GM12801 (cell line): ENCODE results near the gene TGFBR3L.

Experiments used
- TF ChIP-seq, protein P1 (sequence below): IDR thresholded peaks from one replicate; pipeline ENCODE4 v1.5.1; 2011; ENCODE audit warnings: control low read depth; ENCODE audit not compliant: insufficient read length; ENCODE audit errors: extremely low read depth

TGFBR3L gene

DNA sequence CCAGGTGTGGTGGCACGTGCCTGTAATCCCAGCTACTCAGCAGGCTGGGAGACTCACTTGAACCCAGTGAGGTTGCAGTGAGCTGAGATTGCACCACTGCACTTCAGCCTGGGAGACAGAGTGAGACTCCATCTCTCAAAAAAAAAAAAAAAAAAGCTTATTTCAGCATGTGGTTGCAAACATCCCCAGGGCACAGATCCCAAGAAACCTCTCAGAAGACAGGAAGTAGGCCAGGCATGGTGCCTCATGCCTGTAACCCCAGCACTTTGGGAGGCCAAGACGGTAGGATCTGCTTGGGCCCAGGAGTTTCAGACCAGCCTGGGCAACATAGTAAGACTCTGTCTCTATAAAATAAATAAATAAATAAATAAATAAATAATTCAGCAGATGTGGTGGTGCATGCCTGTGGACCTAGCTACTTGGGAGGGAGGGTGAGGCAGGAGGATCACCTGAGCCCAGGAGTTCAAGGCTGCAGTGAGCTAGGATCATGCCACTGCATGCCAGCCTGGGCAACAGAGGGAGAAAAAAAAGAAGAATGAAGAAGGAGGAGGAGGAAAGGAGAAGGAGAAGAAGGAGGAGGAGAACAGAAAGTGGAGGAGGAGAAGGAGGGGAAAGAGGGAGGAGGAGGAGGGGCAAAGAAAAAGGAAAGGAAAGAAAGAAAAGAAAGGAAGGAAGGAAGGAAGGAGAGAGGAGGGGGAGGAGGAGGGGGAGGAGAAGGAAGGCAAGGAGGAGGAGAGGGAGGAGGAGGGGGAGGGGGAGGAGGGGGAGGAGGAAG lies 30.6 kb upstream of the TGFBR3L start:
- TF ChIP-seq, protein P1, sequence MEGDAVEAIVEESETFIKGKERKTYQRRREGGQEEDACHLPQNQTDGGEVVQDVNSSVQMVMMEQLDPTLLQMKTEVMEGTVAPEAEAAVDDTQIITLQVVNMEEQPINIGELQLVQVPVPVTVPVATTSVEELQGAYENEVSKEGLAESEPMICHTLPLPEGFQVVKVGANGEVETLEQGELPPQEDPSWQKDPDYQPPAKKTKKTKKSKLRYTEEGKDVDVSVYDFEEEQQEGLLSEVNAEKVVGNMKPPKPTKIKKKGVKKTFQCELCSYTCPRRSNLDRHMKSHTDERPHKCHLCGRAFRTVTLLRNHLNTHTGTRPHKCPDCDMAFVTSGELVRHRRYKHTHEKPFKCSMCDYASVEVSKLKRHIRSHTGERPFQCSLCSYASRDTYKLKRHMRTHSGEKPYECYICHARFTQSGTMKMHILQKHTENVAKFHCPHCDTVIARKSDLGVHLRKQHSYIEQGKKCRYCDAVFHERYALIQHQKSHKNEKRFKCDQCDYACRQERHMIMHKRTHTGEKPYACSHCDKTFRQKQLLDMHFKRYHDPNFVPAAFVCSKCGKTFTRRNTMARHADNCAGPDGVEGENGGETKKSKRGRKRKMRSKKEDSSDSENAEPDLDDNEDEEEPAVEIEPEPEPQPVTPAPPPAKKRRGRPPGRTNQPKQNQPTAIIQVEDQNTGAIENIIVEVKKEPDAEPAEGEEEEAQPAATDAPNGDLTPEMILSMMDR = no peak

- TF ChIP-seq, protein P1 = no peak
Measured at GRCh38 chr19:7885818-7886217, 28.8 kb upstream of the TGFBR3L start.

- TF ChIP-seq, protein P1 = no peak
Measured at GRCh38 chr19:7887408-7888144, 27.1 kb upstream of the TGFBR3L start.

DNA sequence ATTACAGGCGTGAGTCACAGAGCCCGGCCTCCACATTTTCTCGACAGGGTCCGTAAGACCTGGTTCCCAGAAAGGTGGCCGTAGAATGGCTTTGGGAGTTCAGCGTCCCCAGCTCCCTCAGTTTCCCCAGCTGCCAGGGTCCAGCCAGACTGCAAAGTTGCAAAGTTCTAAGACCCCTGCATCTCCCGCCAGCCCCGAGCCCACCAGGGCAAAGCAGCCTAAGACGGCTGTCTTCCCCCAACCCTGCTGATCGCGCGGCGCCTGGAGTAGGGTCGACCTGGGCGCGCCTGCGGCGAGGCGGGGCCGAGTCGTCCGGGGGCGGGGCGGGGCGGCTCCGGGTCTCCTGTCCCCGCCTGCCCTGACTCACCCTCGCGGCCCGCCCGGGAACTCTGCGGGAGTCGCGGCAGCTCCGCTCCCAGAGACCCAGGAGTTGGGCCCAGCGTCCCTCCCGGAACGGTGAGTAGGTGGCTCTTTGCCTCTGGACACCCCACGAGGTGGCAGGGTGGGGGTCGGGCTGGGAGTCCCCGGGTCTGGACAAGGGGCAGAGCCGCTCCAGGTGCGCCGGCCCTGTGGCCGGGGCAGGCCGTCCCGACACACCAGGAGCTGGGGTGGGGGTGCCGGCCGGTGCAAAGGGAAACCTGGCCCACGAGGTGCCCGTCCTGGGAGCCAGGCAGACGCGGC lies 26.3 kb upstream of the TGFBR3L start, which contains the start of gene LRRC8E:
TSS of gene LRRC8E (plus strand) at position 366 of the 681 bp plus-strand sequence. CDS start 7,094 bp downstream, outside the sequence.
- TF ChIP-seq, protein P1 = no peak

DNA sequence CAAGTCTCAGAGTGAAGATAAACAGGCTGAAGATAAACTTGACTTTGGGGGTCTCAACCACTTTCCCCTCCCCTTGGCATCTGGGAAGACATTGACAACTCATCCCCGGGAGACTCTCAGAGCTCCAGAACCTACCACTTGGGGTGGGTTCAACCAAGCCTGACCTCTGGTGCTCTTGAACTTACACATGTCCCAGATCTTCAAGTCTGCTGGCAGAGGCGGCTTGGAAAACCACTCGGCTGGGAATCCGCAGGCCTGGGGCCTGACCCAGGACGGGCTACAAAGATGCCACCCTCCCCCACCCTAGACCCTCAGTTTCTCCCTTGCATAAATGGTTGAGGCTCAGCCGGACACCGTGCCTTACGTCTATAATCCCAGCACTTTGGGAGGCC lies 25.8 kb upstream of the TGFBR3L start:
- TF ChIP-seq, protein P1 = no peak

DNA sequence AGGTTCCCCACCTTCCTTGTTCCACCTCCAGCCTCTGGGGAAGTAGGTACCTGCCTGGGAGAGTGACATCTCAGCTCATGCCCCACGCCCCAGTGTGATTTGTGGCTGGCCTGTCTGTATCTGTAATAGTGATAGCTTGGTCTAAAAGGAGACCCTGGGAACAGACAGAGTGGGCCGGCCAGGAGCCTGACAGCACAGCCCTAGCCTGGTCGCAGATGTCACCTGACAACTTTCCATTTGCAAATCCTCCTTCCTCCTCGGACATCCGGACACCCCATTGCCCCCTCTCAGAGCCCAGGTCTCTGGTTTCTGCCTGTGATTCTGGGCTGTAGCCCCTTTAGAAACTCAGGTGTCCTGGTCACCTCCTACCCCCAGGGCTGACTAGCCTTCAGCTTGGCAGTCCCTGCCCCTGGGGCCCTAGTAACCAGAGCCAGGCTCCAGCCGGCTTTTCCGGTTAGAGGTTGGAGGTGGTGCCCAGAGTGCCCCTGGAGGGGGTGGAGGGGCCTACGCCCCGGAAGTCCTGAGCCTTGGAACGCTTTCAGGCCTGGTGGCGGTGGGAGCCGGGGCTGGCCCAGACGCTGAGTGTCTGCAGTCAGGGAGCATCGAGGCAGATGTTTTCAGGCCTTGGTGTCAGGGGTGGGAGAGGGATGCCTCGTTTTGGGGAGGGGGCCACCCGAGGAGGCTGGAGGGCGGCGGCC lies 19.9 kb upstream of the TGFBR3L start:
- TF ChIP-seq, protein P1 = no peak
